GM18873 (cell line): ENCODE measurements around the gene OR56A1.

Experiments
- ATAC-seq: cut with Tn5 transposase; IDR thresholded peaks from one replicate; pipeline ENCODE4 v1.9.1; 2021; ENCODE audit warnings: mild to moderate bottlenecking, moderate library complexity, moderate number of reproducible peaks; ENCODE audit not compliant: unreplicated experiment, low FRiP score

Gene OR56A1

GRCh38 chr11:5992150-5992549, 38.4 kb downstream of the OR56A1 start:
- ATAC-seq: no peak

DNA sequence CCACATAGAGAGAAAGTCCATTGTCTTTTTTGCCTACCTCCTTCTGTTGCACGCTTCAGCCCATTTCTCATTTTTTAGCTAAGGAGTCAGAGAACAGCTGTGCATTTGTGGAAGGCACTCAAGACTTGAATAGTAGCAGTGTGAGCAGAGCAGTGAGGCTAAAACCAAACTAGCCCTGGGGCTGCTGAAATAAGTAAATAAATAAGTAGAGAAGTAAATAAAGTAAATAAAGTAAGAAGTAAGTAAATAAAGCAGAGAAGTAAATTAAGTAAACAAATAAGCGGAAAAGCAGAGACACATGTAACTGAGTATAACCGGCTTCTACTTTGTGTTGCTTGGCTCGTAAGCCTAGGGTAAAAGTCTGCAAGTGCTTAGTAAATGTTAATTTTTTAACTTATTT, 41.4 kb downstream of the OR56A1 start:
- no peak for ATAC-seq

DNA sequence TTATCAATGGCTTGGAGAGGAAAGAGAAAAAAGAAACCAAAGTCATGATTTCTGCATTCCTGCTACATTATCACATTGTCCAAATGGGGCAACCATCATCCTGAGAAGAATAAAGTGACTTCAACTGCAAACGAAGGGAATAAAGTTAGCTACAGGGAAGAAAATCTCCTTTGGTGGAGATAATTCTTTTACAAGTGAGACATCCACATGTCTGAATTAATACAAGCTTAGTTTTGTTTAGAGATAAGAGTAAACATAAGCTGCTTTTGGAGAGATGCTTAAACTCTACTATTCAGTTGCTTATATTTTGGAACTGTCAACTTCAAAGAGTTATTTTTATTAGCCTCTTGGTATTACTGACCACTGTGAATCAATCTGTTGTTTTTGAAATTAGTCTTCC, 43.7 kb downstream of the OR56A1 start, which contains the start of gene OR52L1:
Gene OR52L1, minus strand, starts transcription at position 101 of the 400 bp plus-strand sequence. Its CDS starts 55 bp downstream, at position 46.
- no peak for ATAC-seq

GRCh38 chr11:5983443-5983842, 47.1 kb downstream of the OR56A1 start:
- ATAC-seq: no peak

DNA sequence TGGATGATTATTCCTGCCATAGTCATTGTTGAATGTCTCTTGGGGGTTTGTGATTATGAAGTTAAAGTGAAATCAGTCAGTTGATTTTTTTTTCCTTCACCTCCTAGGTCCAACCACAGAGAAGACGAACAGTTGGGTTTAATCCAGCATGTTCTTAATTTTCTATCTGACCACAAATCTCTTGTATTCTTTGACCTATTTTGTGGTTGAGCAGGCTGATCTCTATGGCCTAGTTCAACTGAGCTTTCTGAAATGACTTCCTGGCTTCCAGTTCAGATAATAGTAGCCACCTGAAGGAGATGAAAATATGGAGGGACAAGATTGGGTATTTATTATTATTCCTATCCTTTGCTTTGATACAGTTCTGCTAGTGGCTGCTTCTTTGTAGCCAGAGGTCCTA, 57.0 kb downstream of the OR56A1 start:
- no peak for ATAC-seq
